Kidney glomerular epithelial cell (primary cell): ENCODE results near the gene ARAP2.

ENCODE experiments used
- DNase-seq: peaks from one replicate; lab custom pipeline; 2025; lab: John Stamatoyannopoulos, UW

The ARAP2 gene

GRCh38 chr4:36264207-36264826, 20.0 kb upstream of the ARAP2 start:
- DNase-seq, result no peak

GRCh38 chr4:36260731-36261130, 16.4 kb upstream of the ARAP2 start:
- no peak for DNase-seq

DNA sequence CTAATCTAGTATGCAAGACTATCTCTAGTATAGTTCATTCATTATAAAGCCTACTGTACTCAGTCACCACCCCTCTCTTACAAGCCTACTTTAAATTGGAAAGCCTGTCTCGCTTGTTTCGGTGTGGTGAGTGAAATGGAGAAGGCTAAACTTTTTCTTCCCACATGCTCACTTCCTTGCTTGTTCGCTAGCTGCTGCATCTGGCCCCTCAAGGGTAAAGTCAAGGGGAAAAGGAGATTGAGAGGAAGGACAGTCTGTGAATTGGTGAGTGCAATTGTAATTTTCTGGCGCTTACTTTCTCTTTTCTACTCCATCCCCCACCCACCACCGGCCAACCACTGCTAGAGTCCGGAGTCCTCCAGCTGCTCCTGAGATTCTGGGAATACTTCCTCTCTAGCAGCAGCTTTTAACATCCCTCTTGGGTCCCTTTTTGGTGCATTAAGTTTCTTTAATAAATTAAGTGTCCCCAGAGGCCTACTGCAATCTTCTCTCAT, 12.1 kb upstream of the ARAP2 start:
- no peak for DNase-seq

GRCh38 chr4:36255577-36255976, 11.3 kb upstream of the ARAP2 start:
- peak; percentile 22 for DNase-seq

DNA sequence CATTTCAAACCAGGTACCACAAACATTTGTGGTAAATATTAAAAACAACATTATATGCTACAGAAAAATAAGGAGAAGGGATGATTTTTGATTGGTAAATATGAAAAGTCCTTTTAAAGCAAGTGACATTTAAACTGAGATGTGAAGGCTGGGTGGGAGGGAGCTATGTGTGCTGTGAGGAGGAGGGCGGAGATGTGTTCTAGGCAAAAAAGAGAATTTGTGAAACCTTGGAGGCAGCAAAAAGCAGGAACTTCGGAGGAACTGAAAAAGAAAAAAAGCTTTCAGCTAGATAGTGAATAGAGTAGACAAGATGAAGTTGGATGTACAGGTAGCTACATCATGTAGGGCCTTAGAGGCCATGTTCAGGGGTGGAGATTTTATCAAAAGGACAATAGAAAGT, 10.1 kb upstream of the ARAP2 start:
- no peak for DNase-seq

- no peak for DNase-seq
These were observed 7.7 kb upstream of the ARAP2 start for GRCh38 chr4:36251983-36252382.

- DNase-seq, result no peak
These were observed 5.3 kb upstream of the ARAP2 start for GRCh38 chr4:36249610-36250009.

DNA sequence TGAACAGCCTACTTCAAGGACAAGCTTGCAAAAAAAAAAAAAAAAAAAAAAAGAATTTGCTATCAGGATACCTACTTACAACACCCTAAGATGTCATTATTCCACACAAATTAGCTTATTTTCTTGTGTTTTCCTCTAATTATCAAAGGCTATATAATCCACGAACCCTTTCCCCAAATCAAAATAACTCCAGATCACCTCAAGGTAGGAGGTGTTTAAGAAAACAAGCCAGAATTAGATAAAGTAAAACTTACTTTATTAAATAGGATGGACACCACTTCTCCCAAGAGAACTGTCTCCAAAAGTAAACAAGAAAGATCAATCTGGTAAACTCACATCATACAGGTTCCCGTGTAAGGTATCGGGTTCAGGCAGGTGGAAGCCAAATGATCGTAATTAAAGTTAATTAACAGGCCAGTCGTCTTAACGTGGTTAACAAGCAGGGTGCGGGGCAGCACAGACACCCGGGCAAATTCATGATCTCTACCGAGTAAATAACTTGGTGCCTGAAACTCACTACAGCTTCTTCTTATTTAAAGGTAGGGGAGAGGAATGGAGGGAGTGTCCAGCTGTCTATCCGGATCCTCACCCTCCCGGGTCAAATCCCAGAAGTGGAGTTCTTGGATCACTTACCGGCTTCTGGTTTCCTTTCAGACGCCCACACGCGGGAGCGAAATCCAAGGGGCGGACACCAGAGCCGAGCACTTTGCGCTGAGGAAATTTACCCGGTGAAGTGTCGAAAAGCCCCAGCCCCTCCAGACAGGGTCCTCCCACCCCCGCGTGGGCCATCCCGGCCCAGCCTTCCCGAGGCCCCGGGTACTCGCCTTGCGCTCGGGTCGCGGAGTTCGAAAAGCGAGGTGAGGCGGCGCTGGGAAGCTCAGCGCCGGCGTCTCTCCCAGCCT, 708 bp downstream of the ARAP2 start:
- DNase-seq, result peak; percentile 57

DNA sequence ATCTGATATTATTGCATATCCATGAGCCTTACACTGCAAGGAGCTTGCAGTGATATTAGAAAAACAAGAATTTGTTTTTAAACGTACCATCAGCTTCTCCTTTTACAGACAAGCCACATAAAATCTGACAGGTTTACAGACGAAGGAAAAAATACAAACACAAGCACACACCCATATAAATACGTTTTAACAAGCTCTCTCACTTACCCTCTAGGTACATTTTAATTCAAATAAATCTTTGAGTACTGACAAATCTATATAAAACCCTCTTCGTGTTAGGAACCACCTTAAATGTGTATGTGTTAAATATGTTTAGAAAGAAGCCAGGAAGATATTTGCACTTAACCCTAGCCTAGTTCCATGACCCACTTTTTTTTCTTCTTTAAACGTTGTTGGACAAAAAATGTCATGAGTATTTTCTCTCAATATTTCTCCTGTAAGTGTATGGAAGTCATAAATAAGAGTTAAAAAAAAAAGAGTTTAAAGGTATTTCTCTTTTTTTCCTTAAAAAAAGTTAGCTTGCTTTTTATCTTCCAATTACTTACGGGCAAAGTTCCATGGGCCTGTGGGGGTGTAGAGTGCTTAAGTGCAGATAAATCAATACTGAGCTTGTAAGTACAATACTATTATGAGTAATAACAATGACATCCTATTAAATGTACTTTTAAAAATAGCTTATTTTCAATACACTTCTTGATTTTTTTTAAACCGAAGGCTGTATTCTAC, 1.5 kb downstream of the ARAP2 start:
- peak; percentile 35 for DNase-seq

- DNase-seq, result peak; percentile 24
These were observed 2.5 kb downstream of the ARAP2 start for GRCh38 chr4:36241771-36242170.

- DNase-seq, result no peak
These were observed 6.7 kb downstream of the ARAP2 start for GRCh38 chr4:36237366-36238313.

DNA sequence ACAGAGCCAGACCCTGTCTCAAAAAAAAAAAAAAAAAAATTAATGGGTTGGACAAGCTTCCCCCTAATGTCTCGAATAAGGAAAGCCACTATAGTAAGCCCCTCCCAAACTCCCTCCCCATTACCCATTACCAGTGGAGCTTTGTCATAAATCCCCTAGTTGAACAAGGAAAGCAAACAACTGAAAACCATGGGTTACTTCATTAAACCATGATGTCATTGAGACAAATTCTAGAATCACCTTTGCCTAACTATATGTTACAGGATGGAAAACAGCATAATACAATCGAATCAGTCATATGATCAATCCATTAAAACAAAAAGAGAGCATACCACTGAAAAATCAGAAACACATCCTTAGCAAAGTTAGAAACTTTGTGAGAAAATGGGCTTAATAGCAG, 8.2 kb downstream of the ARAP2 start:
- DNase-seq, result no peak

DNA sequence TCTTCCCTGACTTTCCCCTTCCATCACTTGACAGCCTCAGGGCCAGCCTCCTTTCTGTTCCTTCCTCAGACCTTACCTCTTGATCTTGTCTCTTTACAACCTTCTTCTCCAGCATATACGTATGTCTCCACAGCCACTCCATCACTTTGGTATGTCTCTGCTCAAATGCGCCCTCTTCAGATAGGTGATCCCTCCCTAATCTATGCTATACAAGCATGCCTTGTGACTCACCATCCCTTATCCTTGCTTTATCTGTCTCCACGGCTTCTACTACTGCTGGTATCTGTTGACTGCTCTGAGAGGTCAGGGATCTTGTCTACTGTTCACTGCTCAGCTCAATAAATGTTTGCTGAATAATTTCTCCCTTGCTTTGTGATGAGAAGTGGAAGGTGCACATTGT, 9.0 kb downstream of the ARAP2 start:
- DNase-seq, result peak; percentile 19

GRCh38 chr4:36233567-36234266, 10.6 kb downstream of the ARAP2 start:
- no peak for DNase-seq

- DNase-seq, result no peak
These were observed 13.8 kb downstream of the ARAP2 start for GRCh38 chr4:36230534-36230933.

DNA sequence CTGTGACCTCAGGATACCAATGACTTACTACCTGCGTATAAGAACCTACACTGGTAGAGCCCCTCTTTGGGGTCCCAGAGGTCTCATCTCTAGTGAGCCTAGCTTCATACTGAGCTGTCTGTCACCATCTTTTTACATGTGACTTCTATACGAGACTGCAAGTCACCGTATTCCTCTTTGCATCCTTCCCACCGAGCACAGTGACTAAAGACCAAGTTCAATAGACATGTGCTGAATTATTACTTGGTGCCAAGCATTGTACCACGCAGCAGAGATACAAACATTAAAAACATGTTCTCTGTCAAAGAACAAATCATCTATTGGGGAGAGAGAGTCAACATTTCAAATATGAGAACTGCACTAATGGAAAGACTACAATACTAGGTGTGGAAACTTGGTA, 16.4 kb downstream of the ARAP2 start:
- no peak for DNase-seq

GRCh38 chr4:36226430-36227227, 17.7 kb downstream of the ARAP2 start:
- no peak for DNase-seq

DNA sequence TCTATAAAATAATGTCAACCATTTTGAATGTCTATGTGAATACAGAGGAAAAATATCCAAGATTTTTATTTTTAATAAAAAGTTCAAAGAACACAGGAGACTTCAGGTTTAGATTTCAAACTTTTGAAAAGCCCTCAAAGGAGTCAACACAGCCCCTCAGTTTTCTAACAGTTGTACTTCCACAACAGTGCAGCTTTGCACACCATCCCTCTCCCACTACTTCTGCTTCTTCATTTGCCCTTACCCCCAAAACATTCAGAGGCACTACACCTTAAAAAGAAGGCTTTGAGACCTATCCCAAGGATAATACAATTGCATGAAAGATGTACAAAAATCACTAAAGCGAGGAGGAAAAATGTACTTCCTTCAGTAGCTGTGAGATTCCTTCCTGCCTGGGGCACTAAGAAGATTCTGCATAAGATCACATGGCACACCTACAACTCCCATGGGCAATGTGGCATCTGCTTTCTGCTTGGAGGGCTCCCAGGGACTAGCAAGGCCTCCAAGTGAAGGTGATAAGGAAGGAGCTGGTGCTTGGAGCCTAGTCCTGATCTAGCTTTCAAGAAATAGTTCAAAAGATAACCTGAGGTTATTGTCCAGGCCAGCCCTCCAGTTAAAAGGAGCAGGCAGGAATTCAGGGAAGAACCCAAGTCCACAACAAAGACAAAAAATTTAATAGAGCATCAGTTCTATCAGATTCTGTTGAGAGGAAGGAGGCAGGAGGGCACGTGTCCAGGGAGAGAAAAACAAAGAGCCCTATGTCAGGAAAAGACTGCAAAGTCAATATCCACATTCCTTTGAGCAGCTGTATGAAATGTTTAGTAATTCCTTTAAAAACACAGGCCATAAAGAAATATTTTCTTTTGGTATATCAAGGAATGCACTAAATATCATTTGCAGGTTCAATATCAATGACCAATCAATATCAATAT, 19.1 kb downstream of the ARAP2 start:
- DNase-seq, result no peak

- no peak for DNase-seq
These were observed 21.6 kb downstream of the ARAP2 start for GRCh38 chr4:36222702-36223101.
